ENCODE data around the gene NAA20. TPM values are rescaled to one million over a fixed set of nuclear protein-coding genes. Genes with fewer than 3 reads are reported as not detected.

The NAA20 gene
- polyA plus RNA-seq, 3 donors from 2014 or later: 65.1 to 129 (median 70.2) TPM

DNA sequence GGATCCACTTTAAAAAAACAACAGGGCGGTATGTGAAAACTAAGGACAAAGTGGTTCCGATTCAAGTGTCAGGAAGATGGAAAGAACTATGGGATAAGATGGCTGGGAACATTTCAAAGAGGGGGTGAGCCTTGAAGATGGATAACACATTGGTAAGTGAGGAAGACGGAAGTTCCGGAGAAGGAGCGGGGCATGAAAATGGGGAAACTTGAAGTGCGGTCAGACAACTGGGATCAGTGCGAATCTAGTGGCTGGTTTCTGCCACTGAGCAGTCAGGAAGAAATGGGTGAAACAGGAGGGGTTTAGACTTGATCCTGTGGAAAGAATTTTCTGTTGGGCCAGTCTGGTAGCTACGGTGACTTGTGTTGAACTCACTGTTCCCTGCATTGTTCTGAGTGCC lies 1.2 kb downstream of the NAA20 start:
- DNase-seq: no peak
- peaks cover 36 to 51% of the 10 kb centered on the region in 2 donors for H3K4me1 Mint-ChIP-seq
- no peaks in the 10 kb centered on the region for H3K36me3 Mint-ChIP-seq
- peak overlapping the region; percentile 54 to 88 (median 80) for H3K27ac Mint-ChIP-seq
- H3K4me3 Mint-ChIP-seq: peak overlapping the region; percentile 83 to 89 (median 86)
- H3K27me3 Mint-ChIP-seq (ENCODE audit: low read depth in 3 of 3): peaks cover 0 to 7% (median 0%) of the 10 kb centered on the region in 3 donors
- H3K9me3 Mint-ChIP-seq: no peaks in the 10 kb centered on the region

DNA sequence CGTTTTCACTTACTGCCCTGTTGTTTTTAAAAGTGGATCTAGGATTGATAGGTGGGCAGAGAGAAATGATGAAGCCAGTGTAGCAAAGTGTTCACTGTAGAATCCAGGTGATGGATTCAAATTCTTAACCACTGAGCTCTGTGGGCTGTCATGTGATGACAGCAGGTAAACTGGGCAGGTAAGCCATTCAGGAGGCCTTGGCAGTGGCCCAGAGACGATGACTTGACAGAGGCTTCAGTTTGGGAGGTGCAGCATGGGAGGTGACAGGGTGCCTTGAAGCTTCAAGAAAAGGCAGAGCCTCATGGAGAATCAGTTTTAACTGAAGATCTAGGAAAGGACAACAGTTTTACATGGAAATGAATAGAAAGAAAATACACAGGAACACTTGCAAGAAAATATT lies 2.0 kb downstream of the NAA20 start:
- H3K4me3 Mint-ChIP-seq: peak overlapping the region; percentile 83 to 89 (median 86)
- H3K27me3 Mint-ChIP-seq (ENCODE audit: low read depth in 3 of 3): peaks cover 0 to 7% (median 0%) of the 10 kb centered on the region in 3 donors
- no peaks in the 10 kb centered on the region for H3K36me3 Mint-ChIP-seq
- H3K9me3 Mint-ChIP-seq: no peaks in the 10 kb centered on the region
- no peak for DNase-seq
- peaks cover 36 to 59% of the 10 kb centered on the region in 2 donors for H3K4me1 Mint-ChIP-seq
- H3K27ac Mint-ChIP-seq: peak overlapping the region in 4 of 6 donors; percentile 11 to 36 (median 22)

DNA sequence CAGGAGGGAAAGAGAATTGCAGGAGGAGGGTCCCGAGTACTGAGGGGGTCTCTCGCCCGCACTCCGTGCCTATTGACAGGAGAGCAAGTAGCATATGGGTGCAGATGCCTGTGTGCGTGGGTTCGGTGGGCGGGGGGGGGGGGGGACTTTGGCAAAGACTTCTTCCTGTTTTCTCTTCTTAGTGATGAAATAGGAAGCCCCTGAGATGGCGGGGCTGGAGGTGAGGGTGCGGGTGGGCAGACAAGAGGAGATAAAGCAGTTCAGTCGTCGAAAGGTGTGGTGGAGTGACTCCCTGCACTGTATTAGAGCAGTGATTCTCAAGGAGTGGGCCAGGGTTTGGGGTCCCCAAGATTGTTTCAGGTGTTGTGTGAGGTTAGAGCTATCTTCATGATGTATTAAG lies 3.7 kb downstream of the NAA20 start:
- peaks cover 38 to 67% of the 10 kb centered on the region in 2 donors for H3K4me1 Mint-ChIP-seq
- peaks cover 0 to 7% (median 0%) of the 10 kb centered on the region in 3 donors for H3K27me3 Mint-ChIP-seq (ENCODE audit: low read depth in 3 of 3)
- H3K27ac Mint-ChIP-seq: peak overlapping the region in 3 of 6 donors; percentile 27 to 68 (median 42)
- no peaks in the 10 kb centered on the region for H3K36me3 Mint-ChIP-seq
- H3K4me3 Mint-ChIP-seq: no peak overlapping the region
- no peaks in the 10 kb centered on the region for H3K9me3 Mint-ChIP-seq
- DNase-seq: no peak

DNA sequence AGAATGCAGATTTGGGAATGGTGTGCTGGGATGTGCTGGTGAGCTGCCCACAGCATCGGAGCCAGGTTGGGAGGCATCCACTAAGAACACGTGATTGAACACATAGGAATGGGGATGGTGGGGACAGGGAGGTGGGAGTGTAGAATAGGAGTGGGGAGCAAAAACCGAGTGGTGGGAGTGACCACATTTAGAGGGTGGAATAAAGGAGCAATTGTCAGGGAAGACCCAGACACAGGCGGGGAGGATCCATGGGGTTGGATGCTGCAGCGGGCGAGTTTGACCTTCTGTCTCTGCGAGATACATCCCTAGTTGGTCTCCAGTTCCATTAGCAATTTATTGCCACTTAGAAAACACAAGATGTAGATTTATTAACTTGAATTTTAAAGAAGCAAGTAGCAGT lies 4.7 kb downstream of the NAA20 start:
- H3K9me3 Mint-ChIP-seq: no peaks in the 10 kb centered on the region

DNA sequence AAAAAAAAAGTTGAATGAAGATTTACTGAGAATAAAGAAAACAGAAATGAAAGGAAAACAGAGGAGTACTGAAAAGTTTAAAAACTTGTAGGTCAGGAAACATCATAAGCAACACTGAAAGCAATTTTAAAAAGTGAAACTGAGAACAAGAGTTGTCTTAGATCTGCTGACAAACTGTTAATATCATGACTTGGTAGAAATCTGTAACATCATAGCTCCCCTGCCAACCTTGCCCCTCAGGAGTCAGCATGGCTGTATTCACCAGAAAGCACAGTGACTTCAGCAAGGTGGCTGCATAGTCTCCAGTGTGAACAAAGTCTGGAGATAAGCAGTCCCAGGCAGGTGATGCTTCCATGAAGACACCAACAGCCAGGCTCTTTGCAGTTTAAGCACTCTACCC lies 5.3 kb downstream of the NAA20 start:
- H3K27me3 Mint-ChIP-seq (ENCODE audit: low read depth in 3 of 3): peaks cover 0 to 2% (median 0%) of the 10 kb centered on the region in 3 donors
- H3K36me3 Mint-ChIP-seq: no peaks in the 10 kb centered on the region
- no peaks in the 10 kb centered on the region for H3K9me3 Mint-ChIP-seq
- no peak for DNase-seq
- peaks cover 31 to 61% of the 10 kb centered on the region in 2 donors for H3K4me1 Mint-ChIP-seq
- no peak overlapping the region for H3K4me3 Mint-ChIP-seq
- H3K27ac Mint-ChIP-seq: peak overlapping the region in 1 of 6 donors; percentile 39

More for the DNA sequence above, 4.7 kb downstream of the NAA20 start:
- DNase-seq: no peak
- Mint-ChIP-seq H3K27me3 (ENCODE audit: low read depth in 3 of 3) (peaks cover 0 to 6% (median 0%) of the 10 kb centered on the region in 3 donors), H3K36me3 (no peaks in the 10 kb centered on the region), H3K27ac (peak overlapping the region in 4 of 6 donors; percentile 0 to 48 (median 17)), H3K4me3 (no peak overlapping the region), H3K4me1 (peaks cover 34 to 65% of the 10 kb centered on the region in 2 donors)

DNA sequence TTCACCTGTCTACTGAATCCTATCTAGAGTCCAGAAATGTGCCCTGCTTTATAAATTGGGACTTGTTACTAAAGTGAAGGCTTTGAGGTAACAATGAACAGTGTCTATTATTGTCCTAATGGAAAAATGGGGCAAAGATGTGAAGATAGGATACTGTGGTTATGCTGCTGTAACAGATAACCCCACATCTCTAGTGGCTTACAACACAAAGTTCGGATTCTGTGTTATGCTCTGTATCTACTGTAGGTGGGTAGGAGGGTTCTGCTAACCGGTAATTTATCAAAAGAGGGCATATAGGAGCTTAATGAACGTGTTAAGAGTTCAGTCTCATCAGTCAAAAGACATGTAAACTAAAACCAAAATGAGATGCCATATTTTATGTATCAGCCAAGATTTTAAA lies 6.2 kb downstream of the NAA20 start:
- H3K27me3 Mint-ChIP-seq (ENCODE audit: low read depth in 3 of 3): no peaks in the 10 kb centered on the region

DNA sequence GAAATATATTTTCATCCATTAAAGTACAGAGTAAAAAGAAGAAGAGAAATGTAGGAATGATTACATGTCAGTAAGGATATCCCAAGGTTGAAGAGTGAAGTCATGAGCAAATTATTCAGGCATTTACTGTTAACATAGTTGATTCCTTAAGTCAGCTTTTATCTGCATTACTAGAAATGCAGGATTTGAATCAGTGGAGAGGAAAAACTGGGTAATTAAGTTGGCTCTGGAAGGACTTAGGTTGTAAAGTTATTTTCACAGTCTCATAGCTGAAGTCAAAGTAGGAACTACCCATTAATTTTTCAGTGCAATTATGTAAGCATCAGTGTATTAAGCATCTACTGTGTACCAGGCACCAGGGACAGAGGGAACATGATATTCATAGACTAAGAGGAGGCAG lies 7.8 kb downstream of the NAA20 start:
- Mint-ChIP-seq H3K9me3 (no peaks in the 10 kb centered on the region), H3K27me3 (ENCODE audit: low read depth in 3 of 3) (no peaks in the 10 kb centered on the region), H3K4me1 (peaks cover 14 to 43% of the 10 kb centered on the region in 2 donors), H3K27ac (peak overlapping the region in 2 of 6 donors; percentile 5 to 30), H3K36me3 (peaks cover 0 to 4% (median 4%) of the 10 kb centered on the region in 3 donors), H3K4me3 (no peak overlapping the region)
- no peak for DNase-seq

More for the DNA sequence above, 6.2 kb downstream of the NAA20 start:
- no peaks in the 10 kb centered on the region for H3K9me3 Mint-ChIP-seq
- no peak overlapping the region for H3K4me3 Mint-ChIP-seq
- peaks cover 23 to 53% of the 10 kb centered on the region in 2 donors for H3K4me1 Mint-ChIP-seq
- H3K36me3 Mint-ChIP-seq: peaks cover 0 to under 1% (median under 1%) of the 10 kb centered on the region in 3 donors
- no peak overlapping the region for H3K27ac Mint-ChIP-seq
- no peak for DNase-seq

DNA sequence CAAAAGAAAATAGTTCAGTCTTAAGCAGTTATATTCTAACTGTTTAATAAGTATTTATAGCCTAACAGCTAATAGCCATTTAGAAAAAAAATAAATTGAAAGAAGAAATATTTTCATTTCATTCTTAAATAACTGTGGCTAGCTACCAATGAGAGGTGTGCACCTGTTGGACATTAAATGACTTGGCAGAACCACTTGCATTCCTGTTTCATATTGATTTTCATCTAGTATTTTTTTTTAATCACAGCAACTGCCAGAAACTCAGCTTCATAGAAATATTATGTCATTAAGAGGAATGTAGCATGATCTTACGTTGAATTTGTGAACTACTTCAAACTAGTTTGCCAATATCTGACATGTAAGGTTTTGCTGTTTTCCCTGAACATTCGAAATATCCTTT lies 10.1 kb downstream of the NAA20 start:
- H3K36me3 Mint-ChIP-seq: peaks cover 4 to 9% (median 5%) of the 10 kb centered on the region in 3 donors

DNA sequence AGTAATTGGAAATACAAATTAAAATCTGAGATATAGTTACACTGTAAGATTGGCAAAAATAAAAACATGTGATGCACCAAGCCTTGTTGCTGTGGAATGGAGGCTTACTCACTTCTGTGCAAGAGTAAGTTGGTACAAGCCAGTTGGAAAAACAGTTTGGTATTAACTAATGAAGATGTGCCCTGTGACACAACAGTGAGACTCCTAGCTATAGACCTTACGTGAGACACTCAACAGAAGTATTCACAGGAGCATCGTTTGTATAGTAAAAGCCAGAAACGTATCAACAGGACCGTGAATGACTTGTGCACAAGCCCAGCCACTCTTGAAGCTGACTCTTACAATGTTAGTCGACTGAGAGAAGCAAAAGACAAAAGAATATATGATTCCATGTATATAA lies 14.6 kb downstream of the NAA20 start:
- H3K4me1 Mint-ChIP-seq: peaks cover 0 to 4% of the 10 kb centered on the region in 2 donors
- no peak overlapping the region for H3K4me3 Mint-ChIP-seq
- H3K9me3 Mint-ChIP-seq: no peaks in the 10 kb centered on the region
- H3K27me3 Mint-ChIP-seq (ENCODE audit: low read depth in 3 of 3): no peaks in the 10 kb centered on the region
- H3K36me3 Mint-ChIP-seq: peaks cover 11 to 28% (median 23%) of the 10 kb centered on the region in 3 donors
- no peak for DNase-seq
- peak overlapping the region in 1 of 6 donors; percentile 18 for H3K27ac Mint-ChIP-seq

More for the DNA sequence above, 10.1 kb downstream of the NAA20 start:
- H3K27me3 Mint-ChIP-seq (ENCODE audit: low read depth in 3 of 3): no peaks in the 10 kb centered on the region
- no peaks in the 10 kb centered on the region for H3K9me3 Mint-ChIP-seq
- H3K4me1 Mint-ChIP-seq: peaks cover 2 to 22% of the 10 kb centered on the region in 2 donors
- no peak for DNase-seq
- no peak overlapping the region for H3K27ac Mint-ChIP-seq
- no peak overlapping the region for H3K4me3 Mint-ChIP-seq

DNA sequence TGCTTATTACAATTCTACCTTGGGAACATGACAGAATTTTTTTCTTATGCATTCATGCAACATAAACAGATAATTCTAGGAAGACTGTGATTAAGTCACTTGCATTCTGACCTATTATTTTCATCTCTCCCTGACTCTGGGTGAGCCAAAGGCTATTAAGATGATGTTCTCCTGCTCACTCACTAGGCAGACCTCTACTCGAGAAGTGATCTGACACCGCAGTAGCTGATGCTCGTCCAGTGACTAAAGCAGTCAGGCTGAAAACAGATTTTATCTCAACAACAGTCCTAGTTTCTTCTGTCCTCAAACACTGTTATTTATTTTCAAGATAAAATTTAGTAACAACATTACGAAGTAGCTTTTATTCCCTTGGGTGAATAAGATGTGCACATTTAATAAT lies 17.3 kb downstream of the NAA20 start:
- no peak overlapping the region for H3K4me3 Mint-ChIP-seq
- no peak for DNase-seq
- H3K4me1 Mint-ChIP-seq: no peaks in the 10 kb centered on the region
- no peaks in the 10 kb centered on the region for H3K27me3 Mint-ChIP-seq (ENCODE audit: low read depth in 3 of 3)
- H3K36me3 Mint-ChIP-seq: peaks cover 19 to 36% (median 29%) of the 10 kb centered on the region in 3 donors
- H3K9me3 Mint-ChIP-seq: no peaks in the 10 kb centered on the region
- H3K27ac Mint-ChIP-seq: peak overlapping the region in 1 of 6 donors; percentile 5

DNA sequence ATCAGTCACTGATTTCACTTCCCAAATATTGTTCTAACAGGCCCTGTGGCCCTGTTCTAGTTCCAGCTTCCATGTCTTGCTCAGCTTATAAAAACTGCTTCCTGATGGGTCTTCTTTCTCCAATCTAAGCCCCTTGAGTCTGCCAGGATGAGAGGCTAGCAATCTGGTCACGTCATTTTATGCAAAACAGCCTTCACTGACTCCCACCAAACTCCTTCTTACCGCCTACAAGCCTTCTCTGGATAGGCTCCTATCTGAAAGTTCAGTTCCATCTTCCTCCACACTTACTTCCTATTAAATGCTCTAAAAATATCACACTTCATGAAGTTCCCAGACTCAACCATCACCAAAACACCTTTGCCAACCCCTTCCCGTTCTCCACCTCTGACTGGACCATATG lies 19.6 kb downstream of the NAA20 start:
- no peak overlapping the region for H3K4me3 Mint-ChIP-seq

DNA sequence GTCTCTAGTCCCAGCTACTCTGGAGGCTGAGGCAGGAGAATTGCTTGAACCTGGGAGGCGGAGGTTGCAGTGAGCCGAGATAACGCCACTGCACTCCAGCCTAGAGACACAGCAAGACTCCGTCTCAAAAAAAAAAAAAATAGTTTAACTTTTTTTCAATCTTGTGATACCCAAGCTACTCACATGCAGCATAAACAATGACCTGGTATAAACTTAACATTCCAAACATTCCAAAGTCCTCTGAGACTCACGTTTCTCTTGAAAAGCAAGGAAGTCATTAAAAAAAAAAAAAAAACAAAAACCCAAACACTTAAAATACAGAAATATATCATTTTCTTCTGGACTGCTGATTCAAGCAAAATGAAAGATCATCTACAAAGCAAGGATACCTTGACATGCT lies 20.8 kb downstream of the NAA20 start:
- no peak overlapping the region for H3K4me3 Mint-ChIP-seq
- H3K9me3 Mint-ChIP-seq: no peaks in the 10 kb centered on the region
- no peaks in the 10 kb centered on the region for H3K27me3 Mint-ChIP-seq (ENCODE audit: low read depth in 3 of 3)
- no peak overlapping the region for H3K27ac Mint-ChIP-seq
- peaks cover 23 to 53% (median 43%) of the 10 kb centered on the region in 3 donors for H3K36me3 Mint-ChIP-seq
- H3K4me1 Mint-ChIP-seq: no peaks in the 10 kb centered on the region
- DNase-seq: no peak

More for the DNA sequence above, 19.6 kb downstream of the NAA20 start:
- H3K27me3 Mint-ChIP-seq (ENCODE audit: low read depth in 3 of 3): no peaks in the 10 kb centered on the region
- peak overlapping the region in 3 of 6 donors; percentile 1 to 15 (median 5) for H3K27ac Mint-ChIP-seq
- no peaks in the 10 kb centered on the region for H3K4me1 Mint-ChIP-seq
- peaks cover 17 to 43% (median 38%) of the 10 kb centered on the region in 3 donors for H3K36me3 Mint-ChIP-seq
- DNase-seq: no peak
- H3K9me3 Mint-ChIP-seq: no peaks in the 10 kb centered on the region

DNA sequence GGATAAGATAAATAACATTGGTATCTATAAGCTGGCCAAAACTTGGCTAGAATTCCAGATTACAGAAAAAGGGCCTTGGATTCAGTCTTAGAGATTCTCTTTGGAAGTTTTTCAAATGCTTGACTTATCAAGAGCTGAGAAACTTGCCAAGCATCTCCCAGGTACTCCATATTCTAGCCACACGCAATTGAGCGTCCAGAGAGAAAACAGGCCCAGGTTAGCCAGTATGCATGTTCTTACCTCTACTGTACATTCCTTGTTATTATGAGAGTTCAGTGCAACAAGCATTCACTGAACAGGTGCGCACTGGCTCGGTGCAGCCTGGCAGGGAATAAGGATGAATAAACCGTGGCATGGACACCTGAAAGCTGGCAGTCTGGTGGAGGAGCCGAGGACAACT lies 21.4 kb downstream of the NAA20 start:
- H3K4me3 Mint-ChIP-seq: no peak overlapping the region
- H3K36me3 Mint-ChIP-seq: peaks cover 23 to 58% (median 43%) of the 10 kb centered on the region in 3 donors
- no peaks in the 10 kb centered on the region for H3K9me3 Mint-ChIP-seq
- H3K27me3 Mint-ChIP-seq (ENCODE audit: low read depth in 3 of 3): peaks cover 0 to 1% (median 0%) of the 10 kb centered on the region in 3 donors
- no peaks in the 10 kb centered on the region for H3K4me1 Mint-ChIP-seq
- no peak overlapping the region for H3K27ac Mint-ChIP-seq
- no peak for DNase-seq

DNA sequence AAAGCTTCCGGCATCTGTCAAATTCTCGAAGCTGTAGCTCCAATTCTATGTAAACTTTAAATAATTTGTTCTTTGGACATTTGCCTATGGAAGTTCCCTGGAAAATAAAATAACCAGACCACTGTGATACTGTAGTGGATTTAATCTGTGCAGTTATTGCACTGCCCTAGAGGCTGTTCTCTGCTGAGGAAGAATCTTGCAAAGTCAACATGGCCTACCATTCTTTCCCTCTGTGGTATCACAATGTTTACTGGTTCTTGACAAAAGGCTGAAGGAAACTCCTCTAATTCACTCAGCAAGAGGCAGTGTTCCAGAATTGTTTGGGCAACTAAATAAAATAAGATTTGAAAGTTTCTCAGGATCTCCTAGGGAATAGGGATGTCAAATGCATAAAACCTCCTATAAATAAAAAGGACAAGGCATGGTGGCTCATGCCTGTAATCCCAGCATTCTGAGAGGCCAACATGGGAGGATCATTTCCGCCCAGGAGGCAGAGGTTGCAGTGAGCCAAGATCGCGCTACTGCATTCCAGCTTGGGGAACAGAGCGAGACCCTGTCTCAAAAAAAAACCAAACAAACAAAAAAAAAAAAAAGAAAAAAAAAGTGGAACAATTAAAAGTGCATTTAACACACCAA lies 22.7 kb downstream of the NAA20 start:
- peaks cover 0 to 1% (median 0%) of the 10 kb centered on the region in 3 donors for H3K27me3 Mint-ChIP-seq (ENCODE audit: low read depth in 3 of 3)
- H3K36me3 Mint-ChIP-seq: peaks cover 27 to 62% (median 47%) of the 10 kb centered on the region in 3 donors
- H3K4me1 Mint-ChIP-seq: peaks cover 0 to 4% of the 10 kb centered on the region in 2 donors
- DNase-seq: no peak
- no peaks in the 10 kb centered on the region for H3K9me3 Mint-ChIP-seq
- no peak overlapping the region for H3K4me3 Mint-ChIP-seq
- no peak overlapping the region for H3K27ac Mint-ChIP-seq
